Measurements from ENCODE around the gene SRI.

DNA sequence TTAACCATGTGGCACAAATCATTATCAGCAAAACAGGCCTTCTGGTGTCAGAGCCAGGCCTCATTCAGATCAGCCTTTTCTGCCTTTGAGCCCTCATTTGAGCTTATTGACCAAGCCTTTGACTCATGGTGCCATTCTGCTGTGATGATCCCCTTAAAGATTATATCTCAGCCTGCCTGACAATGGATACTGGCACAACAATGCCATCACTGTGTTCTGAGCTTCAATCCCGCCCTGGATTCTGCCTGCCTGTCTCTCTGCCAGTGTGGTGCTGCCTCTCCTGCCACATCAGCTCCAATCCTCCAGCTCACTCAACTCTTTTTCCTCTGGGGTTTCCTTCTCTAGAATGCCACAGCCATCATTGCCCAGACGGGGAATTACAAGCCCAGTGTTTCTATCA, 52.6 kb downstream of the SRI start:
- TF ChIP-seq POLR2A (IDR thresholded peaks at IDR 0.05; ENCODE audit: low read depth), result no peak
- TF ChIP-seq, protein P1, sequence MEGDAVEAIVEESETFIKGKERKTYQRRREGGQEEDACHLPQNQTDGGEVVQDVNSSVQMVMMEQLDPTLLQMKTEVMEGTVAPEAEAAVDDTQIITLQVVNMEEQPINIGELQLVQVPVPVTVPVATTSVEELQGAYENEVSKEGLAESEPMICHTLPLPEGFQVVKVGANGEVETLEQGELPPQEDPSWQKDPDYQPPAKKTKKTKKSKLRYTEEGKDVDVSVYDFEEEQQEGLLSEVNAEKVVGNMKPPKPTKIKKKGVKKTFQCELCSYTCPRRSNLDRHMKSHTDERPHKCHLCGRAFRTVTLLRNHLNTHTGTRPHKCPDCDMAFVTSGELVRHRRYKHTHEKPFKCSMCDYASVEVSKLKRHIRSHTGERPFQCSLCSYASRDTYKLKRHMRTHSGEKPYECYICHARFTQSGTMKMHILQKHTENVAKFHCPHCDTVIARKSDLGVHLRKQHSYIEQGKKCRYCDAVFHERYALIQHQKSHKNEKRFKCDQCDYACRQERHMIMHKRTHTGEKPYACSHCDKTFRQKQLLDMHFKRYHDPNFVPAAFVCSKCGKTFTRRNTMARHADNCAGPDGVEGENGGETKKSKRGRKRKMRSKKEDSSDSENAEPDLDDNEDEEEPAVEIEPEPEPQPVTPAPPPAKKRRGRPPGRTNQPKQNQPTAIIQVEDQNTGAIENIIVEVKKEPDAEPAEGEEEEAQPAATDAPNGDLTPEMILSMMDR (IDR thresholded peaks at IDR 0.05), result no peak

Measured in esophagus muscularis mucosa (tissue), 3 donors.